GM19099 (cell line): Measurements from ENCODE around the gene ACOT2.
A peak's percentile ranks its signal among the peaks of the same experiment; 100 is the strongest.

Experiments
- POLR2A ChIP-seq: IDR thresholded peaks from 3 replicates; pipeline ENCODE4 v1.6.1; 2011; ENCODE audit warnings: low read depth; ENCODE audit not compliant: insufficient read length; ENCODE audit errors: extremely low read depth

ACOT2 gene

GRCh38 chr14:73569185-73569958 is at the start of gene ACOT2:
ACOT2 (plus strand) TSS chr14:73569213; CDS start chr14:73569241, 28 bp downstream.
- peak; percentile 62 for TF ChIP-seq POLR2A

- no peak for TF ChIP-seq POLR2A
These were observed 47.8 kb upstream of the ACOT2 start for GRCh38 chr14:73521229-73521628.

GRCh38 chr14:73524493-73524892 is 44.5 kb upstream of the ACOT2 start:
- TF ChIP-seq POLR2A, result no peak

GRCh38 chr14:73526036-73526984 is 42.7 kb upstream of the ACOT2 start:
- no peak for TF ChIP-seq POLR2A

- no peak for TF ChIP-seq POLR2A
These were observed 15.2 kb upstream of the ACOT2 start for GRCh38 chr14:73553845-73554244.

- TF ChIP-seq POLR2A, result no peak
These were observed 1.7 kb upstream of the ACOT2 start for GRCh38 chr14:73567358-73567757.

- no peak for TF ChIP-seq POLR2A
These were observed 795 bp upstream of the ACOT2 start for GRCh38 chr14:73567951-73568885.

- TF ChIP-seq POLR2A, result no peak
These were observed 7.4 kb downstream of the ACOT2 start for GRCh38 chr14:73576391-73576790.

GRCh38 chr14:73588695-73589094 is 19.7 kb downstream of the ACOT2 start:
- no peak for TF ChIP-seq POLR2A

- TF ChIP-seq POLR2A, result no peak
These were observed 20.1 kb downstream of the ACOT2 start for GRCh38 chr14:73589116-73589515.

- TF ChIP-seq POLR2A, result peak; percentile 80
These were observed 22.9 kb downstream of the ACOT2 start, which contains the start of gene ACOT4 for GRCh38 chr14:73591690-73592449. ACOT4 (plus strand) TSS chr14:73591873; CDS start chr14:73591960, 87 bp downstream.

GRCh38 chr14:73594491-73594890 is 25.5 kb downstream of the ACOT2 start:
- TF ChIP-seq POLR2A, result no peak

- TF ChIP-seq POLR2A, result no peak
These were observed 30.5 kb downstream of the ACOT2 start for GRCh38 chr14:73599499-73599898.

- no peak for TF ChIP-seq POLR2A
These were observed 34.0 kb downstream of the ACOT2 start for GRCh38 chr14:73602994-73603393.
